Erythroblast (primary cell): Measurements from ENCODE around the gene P2RX5.

Experiments used
- DNase-seq, 2 experiments: peaks; one replicate each; lab custom pipeline; 2025; lab: John Stamatoyannopoulos, UW
- GATA1 ChIP-seq: IDR thresholded peaks from 2 replicates; pipeline ENCODE4 v1.6.1; 2011; ENCODE audit warnings: low read depth, mild to moderate bottlenecking, control low read depth, low read length, moderate library complexity
- POLR2A ChIP-seq: IDR thresholded peaks from 2 replicates; pipeline ENCODE4 v1.6.1; 2011; ENCODE audit warnings: mild to moderate bottlenecking, low read length

The P2RX5 gene

DNA sequence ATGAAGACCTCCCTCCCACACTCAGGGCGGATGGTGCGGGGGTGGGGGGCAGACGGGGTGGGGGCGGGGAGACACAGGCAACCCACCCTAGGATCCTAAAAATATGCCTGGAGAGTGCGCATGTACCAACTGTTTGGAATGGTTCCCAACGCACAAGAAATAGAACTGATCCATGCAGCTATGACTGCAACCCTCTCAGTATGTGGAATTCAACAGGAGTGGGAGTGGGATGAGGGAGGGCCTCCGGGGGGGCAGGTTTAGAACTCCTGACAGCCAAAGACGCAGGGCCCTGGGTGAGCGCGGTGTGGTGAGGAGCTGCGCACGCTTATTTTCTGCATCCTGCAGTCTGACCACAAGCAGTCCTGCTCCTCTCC lies 1.1 kb upstream of the P2RX5 start:
- no peak for TF ChIP-seq GATA1
- no peak for TF ChIP-seq POLR2A
- no peak for DNase-seq

- DNase-seq, result no peak
- TF ChIP-seq POLR2A (no peak), GATA1 (no peak)
These were observed 729 bp downstream of the P2RX5 start for GRCh38 chr17:3695129-3695722.

- DNase-seq, result no peak
- TF ChIP-seq POLR2A, result no peak
- no peak for TF ChIP-seq GATA1
These were observed 2.1 kb downstream of the P2RX5 start for GRCh38 chr17:3693829-3694231.

- TF ChIP-seq POLR2A, result no peak
- TF ChIP-seq GATA1, result no peak
- DNase-seq, result no peak
These were observed 2.8 kb downstream of the P2RX5 start for GRCh38 chr17:3693141-3693540.

GRCh38 chr17:3692346-3692745 lies 3.6 kb downstream of the P2RX5 start:
- TF ChIP-seq POLR2A, result no peak
- no peak for TF ChIP-seq GATA1
- DNase-seq, result peak; percentile 24 to 35

DNA sequence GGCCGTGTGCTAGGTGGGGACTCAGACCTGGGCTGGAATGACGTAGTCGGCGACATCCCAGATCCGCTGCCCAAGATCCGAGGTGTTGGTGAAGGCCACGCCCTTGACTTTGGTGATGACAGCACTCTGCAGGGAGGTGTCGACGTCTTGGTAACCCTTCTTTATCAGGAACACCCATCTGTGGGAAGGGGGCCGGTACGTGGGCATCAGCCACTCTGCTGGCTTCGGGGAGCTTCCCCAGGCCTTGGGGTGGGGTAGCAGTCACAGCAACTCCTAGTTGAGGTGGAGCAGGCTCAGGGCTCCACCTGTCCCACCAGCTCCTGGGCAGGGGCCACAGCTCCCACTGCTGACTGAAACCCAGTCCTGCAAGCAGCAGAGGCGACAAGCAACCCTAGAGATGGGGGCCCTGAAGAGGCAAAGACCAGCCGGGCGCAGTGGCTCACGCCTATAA lies 4.3 kb downstream of the P2RX5 start:
- TF ChIP-seq GATA1 (no peak), POLR2A (no peak)
- no peak for DNase-seq

DNA sequence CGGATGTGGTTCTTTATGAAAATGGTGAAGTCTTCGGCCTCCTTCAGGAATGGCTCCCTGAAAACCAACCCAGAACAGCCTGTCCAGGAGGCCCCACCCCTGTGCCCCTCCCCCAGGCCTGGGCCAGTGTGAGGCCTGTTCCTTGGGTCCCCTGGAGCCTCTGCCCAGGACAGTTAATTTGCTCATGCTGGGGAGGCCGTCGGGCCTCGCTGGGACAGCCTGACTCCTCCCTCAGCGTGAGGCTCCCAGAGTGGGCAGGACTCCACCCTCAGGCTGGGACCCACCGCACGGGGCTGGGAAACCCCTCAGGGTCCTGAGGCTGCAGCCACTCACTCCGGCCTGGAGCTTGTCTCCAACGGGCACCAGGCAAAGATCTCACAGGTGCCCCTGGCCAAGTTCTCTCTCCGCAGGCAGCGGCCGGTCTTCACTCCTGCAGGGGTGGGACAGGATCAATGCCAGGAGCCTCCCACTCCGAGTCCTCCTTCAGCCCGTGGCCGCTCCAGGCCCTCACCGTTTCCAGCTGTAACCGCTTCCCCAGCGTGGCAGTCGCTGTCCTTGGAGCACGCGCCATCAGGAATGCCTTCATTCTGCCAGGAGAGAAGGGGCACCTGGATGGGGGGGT lies 5.8 kb downstream of the P2RX5 start:
- DNase-seq, result no peak
- TF ChIP-seq GATA1, result no peak
- no peak for TF ChIP-seq POLR2A

GRCh38 chr17:3689262-3690093 lies 6.5 kb downstream of the P2RX5 start:
- TF ChIP-seq GATA1, result no peak
- DNase-seq, result no peak

GRCh38 chr17:3688852-3689261 lies 7.1 kb downstream of the P2RX5 start:
- TF ChIP-seq GATA1, result no peak
- TF ChIP-seq POLR2A, result no peak
- DNase-seq, result no peak

DNA sequence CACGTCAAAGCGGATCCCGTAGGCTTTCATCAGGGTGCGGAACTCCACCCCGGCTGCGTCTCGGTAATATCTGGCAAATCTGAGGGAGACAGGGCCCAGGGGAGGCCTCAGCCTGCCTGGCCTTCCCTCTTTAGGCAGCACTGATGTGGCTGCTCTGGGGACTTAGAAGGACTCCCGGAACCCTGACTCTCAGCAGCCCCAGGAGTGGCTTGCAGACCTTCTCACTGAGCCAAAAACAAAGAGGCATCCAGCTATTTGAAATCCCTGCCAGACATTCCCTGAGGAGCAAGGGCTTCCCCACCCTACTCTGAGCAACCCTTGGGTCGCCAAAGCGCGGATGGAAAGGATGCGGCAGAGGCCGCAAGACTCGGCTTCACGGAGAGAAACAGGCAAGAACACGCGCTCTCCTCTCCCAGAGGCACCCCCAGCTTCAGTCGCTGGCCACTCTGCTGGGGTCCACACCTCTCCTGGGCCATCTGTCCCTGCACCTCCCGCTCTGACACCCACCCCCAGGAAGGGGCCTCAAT lies 7.9 kb downstream of the P2RX5 start:
- no peak for DNase-seq
- TF ChIP-seq POLR2A (no peak), GATA1 (no peak)

- no peak for TF ChIP-seq GATA1
- TF ChIP-seq POLR2A, result no peak
- DNase-seq, result no peak
These were observed 10.8 kb downstream of the P2RX5 start for GRCh38 chr17:3685174-3685573.

GRCh38 chr17:3683054-3683511 lies 12.9 kb downstream of the P2RX5 start:
- no peak for TF ChIP-seq GATA1
- DNase-seq, result peak; percentile 33 to 62

DNA sequence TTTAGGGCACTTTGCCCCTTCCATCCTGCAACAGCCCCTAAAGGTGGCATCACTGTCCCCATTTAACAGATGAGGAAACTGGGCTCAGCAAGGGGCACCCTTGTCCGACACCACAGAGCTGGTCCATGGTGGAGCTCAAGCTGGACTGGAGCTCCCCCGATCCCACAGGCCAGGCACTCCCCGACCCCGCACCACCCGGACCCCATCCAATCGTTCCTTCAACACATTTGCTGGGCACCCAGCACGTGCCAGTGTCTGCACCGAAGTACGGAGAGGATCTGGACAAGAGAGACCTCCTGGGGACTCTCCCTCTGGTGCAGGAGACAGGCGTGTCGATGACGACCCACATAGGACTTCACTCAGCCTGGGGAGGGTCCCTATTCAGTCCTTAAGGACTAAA lies 13.9 kb downstream of the P2RX5 start:
- TF ChIP-seq POLR2A (no peak), GATA1 (no peak)
- DNase-seq, result no peak

GRCh38 chr17:3681565-3681964 lies 14.4 kb downstream of the P2RX5 start:
- TF ChIP-seq POLR2A (no peak), GATA1 (no peak)
- DNase-seq, result no peak
